Astrocyte (in vitro differentiated cells and primary cell): ENCODE measurements around the gene SYNGR4. TPM values are rescaled to one million over a fixed set of nuclear protein-coding genes. Genes with fewer than 3 reads are reported as not detected.
"Not testable (repeated sequence)": the region's sequence is repeated elsewhere in the genome, so short reads cannot be mapped to it uniquely, and the experiment has no call there.

ENCODE experiments used
- DNase-seq: peaks from one replicate; pipeline ENCODE4 v3.0.0-alpha.2; 2010; ENCODE audit warnings: low read depth
- FAIRE-seq: peaks from 2 replicates; lab custom pipeline; 2011; peaks lifted over from hg19 to GRCh38; lab: Jason Lieb, UNC
- H2AFZ ChIP-seq: 2 replicates; pipeline ENCODE4 v1.6.0; 2012; ENCODE audit warnings: low read depth, low read length, inconsistent platforms
- H3K27ac ChIP-seq: 2 replicates; pipeline ENCODE4 v1.5.1; 2011; ENCODE audit warnings: low read depth, low read length, inconsistent platforms
- H3K27me3 ChIP-seq: 2 replicates; pipeline ENCODE4 v1.6.0; 2011; ENCODE audit warnings: low read length, inconsistent platforms; ENCODE audit not compliant: insufficient read depth
- H3K36me3 ChIP-seq: 2 replicates; pipeline ENCODE4 v1.5.1; 2011; ENCODE audit warnings: low read length, inconsistent platforms; ENCODE audit not compliant: insufficient read depth
- H3K4me1 ChIP-seq: 2 replicates; pipeline ENCODE4 v1.5.1; 2011; ENCODE audit warnings: low read length, inconsistent platforms; ENCODE audit not compliant: insufficient read depth
- H3K4me2 ChIP-seq: 2 replicates; pipeline ENCODE4 v1.6.0; 2012; ENCODE audit warnings: low read length, inconsistent platforms
- H3K4me3 ChIP-seq: 2 replicates; pipeline ENCODE4 v1.5.1; 2011; ENCODE audit warnings: low read depth, mild to moderate bottlenecking, low read length, inconsistent platforms; ENCODE audit not compliant: insufficient read depth
- H3K79me2 ChIP-seq: 2 replicates; pipeline ENCODE4 v1.6.0; 2012; ENCODE audit warnings: mild to moderate bottlenecking, low read length, inconsistent platforms; ENCODE audit not compliant: insufficient read depth
- H3K9ac ChIP-seq: 2 replicates; pipeline ENCODE4 v1.6.0; 2012; ENCODE audit warnings: mild to moderate bottlenecking, low read length, inconsistent platforms
- H3K9me3 ChIP-seq: 2 replicates; pipeline ENCODE4 v1.5.1; 2012; ENCODE audit warnings: low read depth, mild to moderate bottlenecking, low read length, inconsistent platforms; ENCODE audit not compliant: insufficient read depth
- H4K20me1 ChIP-seq: 2 replicates; pipeline ENCODE4 v1.6.0; 2012; ENCODE audit warnings: low read length, inconsistent platforms; ENCODE audit not compliant: insufficient read depth
- H3K27ac Mint-ChIP-seq: one replicate; pipeline ENCODE4 v1.8.0; 2021; ENCODE audit warnings: mild to moderate bottlenecking, mixed read lengths; ENCODE audit not compliant: unreplicated experiment
- H3K27me3 Mint-ChIP-seq: one replicate; pipeline ENCODE4 v1.8.0; 2021; ENCODE audit warnings: low read depth, mixed read lengths; ENCODE audit not compliant: unreplicated experiment
- H3K36me3 Mint-ChIP-seq: one replicate; pipeline ENCODE4 v1.8.0; 2021; ENCODE audit warnings: low read depth, mixed read lengths; ENCODE audit not compliant: unreplicated experiment
- H3K4me1 Mint-ChIP-seq: one replicate; pipeline ENCODE4 v1.8.0; 2021; ENCODE audit warnings: low read depth, mixed read lengths; ENCODE audit not compliant: unreplicated experiment
- H3K4me3 Mint-ChIP-seq: one replicate; pipeline ENCODE4 v1.8.0; 2021; ENCODE audit warnings: mild to moderate bottlenecking, moderate library complexity, mixed read lengths; ENCODE audit not compliant: unreplicated experiment
- H3K9me3 Mint-ChIP-seq: one replicate; pipeline ENCODE4 v1.8.0; 2021; ENCODE audit warnings: mild to moderate bottlenecking, mixed read lengths; ENCODE audit not compliant: unreplicated experiment
- EZH2 ChIP-seq: IDR thresholded peaks from 2 replicates; pipeline ENCODE4 v1.6.1; 2012; ENCODE audit warnings: mild to moderate bottlenecking, low read length, inconsistent platforms; ENCODE audit not compliant: insufficient read depth
- total RNA-seq: library from RNA; stranded (reverse); gene quantifications from 2 replicates; pipeline ENCODE4 v1.2.1, GENCODE V29; 2021
- TF ChIP-seq, protein P1 (sequence below): IDR thresholded peaks from 2 replicates; pipeline ENCODE4 v1.5.1; 2011; ENCODE audit warnings: low read depth, mild to moderate bottlenecking, inconsistent platforms, low read length, moderate library complexity; ENCODE audit not compliant: insufficient read depth

The SYNGR4 gene
- total RNA-seq, 1 donor from 2014 or later, result not detected

DNA sequence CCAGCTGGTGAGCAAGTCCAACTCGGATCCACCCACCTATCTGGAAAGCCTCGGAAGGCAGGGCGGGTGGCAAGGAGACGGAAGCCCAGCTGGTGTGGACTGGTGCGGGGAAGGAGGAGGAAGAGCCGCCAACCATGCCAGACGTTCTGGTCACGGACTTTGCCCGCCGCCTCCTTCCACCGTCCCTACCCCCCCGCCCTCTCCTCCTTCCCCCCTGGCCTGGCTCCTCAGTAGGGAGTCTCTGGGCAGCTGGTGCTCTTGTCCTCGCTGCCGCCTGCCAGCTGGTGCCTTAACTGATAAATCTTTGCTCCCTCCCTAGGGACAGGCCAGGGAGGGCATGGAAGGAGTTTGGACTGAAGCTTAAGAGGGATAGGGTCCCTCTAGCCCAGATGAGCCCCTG, 4.8 kb downstream of the SYNGR4 start:
- TF ChIP-seq, protein P1, sequence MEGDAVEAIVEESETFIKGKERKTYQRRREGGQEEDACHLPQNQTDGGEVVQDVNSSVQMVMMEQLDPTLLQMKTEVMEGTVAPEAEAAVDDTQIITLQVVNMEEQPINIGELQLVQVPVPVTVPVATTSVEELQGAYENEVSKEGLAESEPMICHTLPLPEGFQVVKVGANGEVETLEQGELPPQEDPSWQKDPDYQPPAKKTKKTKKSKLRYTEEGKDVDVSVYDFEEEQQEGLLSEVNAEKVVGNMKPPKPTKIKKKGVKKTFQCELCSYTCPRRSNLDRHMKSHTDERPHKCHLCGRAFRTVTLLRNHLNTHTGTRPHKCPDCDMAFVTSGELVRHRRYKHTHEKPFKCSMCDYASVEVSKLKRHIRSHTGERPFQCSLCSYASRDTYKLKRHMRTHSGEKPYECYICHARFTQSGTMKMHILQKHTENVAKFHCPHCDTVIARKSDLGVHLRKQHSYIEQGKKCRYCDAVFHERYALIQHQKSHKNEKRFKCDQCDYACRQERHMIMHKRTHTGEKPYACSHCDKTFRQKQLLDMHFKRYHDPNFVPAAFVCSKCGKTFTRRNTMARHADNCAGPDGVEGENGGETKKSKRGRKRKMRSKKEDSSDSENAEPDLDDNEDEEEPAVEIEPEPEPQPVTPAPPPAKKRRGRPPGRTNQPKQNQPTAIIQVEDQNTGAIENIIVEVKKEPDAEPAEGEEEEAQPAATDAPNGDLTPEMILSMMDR, result no peak
- no peak for TF ChIP-seq EZH2
- H3K9me3 ChIP-seq, result no peaks in the 10 kb centered on the region
- no peak overlapping the region for H2AFZ ChIP-seq
- FAIRE-seq (no peak), DNase-seq (no peak)
- no peak overlapping the region for H3K4me3 ChIP-seq
- no peaks in the 10 kb centered on the region for H4K20me1 ChIP-seq
- no peak overlapping the region for H3K9ac ChIP-seq
- H3K79me2 ChIP-seq, result no peaks in the 10 kb centered on the region
- Mint-ChIP-seq H3K36me3 (no peaks in the 10 kb centered on the region), H3K4me3 (no peak overlapping the region), H3K4me1 (no peaks in the 10 kb centered on the region), H3K9me3 (no peaks in the 10 kb centered on the region), H3K27me3 (peaks cover 16% of the 10 kb centered on the region), H3K27ac (no peak overlapping the region)
- H3K27me3 ChIP-seq, result no peaks in the 10 kb centered on the region
- H3K4me1 ChIP-seq, result no peaks in the 10 kb centered on the region
- H3K36me3 ChIP-seq, result no peaks in the 10 kb centered on the region
- no peak overlapping the region for H3K27ac ChIP-seq
- H3K4me2 ChIP-seq, result no peak overlapping the region

DNA sequence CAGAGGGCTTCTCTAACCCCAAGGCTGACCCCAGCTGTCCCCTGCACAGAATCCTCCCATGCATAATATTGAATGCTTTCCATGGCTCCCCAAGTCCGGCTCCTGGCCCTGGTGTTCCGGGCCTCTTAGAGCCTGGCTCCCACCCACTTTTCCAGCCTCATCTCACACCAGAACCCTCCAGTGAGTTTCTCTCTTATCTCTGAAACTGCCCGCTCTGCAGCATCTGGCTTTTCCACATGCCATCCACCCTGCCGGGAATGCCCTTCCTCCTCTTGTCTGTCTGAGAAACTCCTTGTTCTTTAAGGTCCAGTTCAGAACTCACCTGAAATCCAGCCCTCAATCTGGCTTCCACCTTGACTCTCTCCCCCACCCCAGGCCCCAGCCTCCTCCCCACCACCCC, 6.8 kb downstream of the SYNGR4 start:
- H3K4me1 Mint-ChIP-seq, result no peaks in the 10 kb centered on the region
- Histone ChIP-seq H3K27ac (no peak overlapping the region), H3K27me3 (no peaks in the 10 kb centered on the region), H3K79me2 (no peaks in the 10 kb centered on the region), H3K9ac (no peak overlapping the region), H3K9me3 (no peaks in the 10 kb centered on the region), H2AFZ (no peak overlapping the region), H3K4me1 (no peaks in the 10 kb centered on the region), H3K4me2 (no peak overlapping the region), H3K36me3 (no peaks in the 10 kb centered on the region), H3K4me3 (no peak overlapping the region), H4K20me1 (no peaks in the 10 kb centered on the region)
- DNase-seq, result no peak
- no peak overlapping the region for H3K27ac Mint-ChIP-seq
- peaks cover 24% of the 10 kb centered on the region for H3K27me3 Mint-ChIP-seq
- FAIRE-seq, result no peak
- no peaks in the 10 kb centered on the region for H3K36me3 Mint-ChIP-seq
- no peak for TF ChIP-seq EZH2
- TF ChIP-seq, protein P1, result no peak
- peak overlapping the region; percentile 34 for H3K4me3 Mint-ChIP-seq
- no peaks in the 10 kb centered on the region for H3K9me3 Mint-ChIP-seq

DNA sequence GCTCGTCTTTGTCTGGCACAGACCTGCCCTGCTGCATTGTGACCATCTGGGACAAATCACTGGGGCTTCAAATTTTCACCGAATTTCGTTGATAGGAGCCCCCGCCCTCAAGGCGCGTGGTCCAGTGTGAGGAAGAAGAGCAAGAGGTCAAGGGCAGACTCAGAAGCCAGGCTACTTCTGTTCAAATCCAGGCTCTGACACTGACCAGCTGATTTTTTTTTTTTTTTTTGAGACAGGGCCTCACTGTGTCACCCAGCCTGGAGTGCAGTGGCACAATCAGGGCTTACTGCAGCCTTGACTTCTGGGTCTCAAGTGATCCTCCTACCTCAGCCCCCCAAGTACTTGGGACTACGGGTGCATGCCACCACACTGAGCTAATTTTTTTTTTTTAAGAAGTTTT, 7.2 kb downstream of the SYNGR4 start:
- Histone ChIP-seq H3K79me2 (no peaks in the 10 kb centered on the region), H3K4me1 (no peaks in the 10 kb centered on the region), H3K4me3 (no peak overlapping the region), H3K27ac (no peak overlapping the region), H2AFZ (no peak overlapping the region), H4K20me1 (no peaks in the 10 kb centered on the region), H3K27me3 (no peaks in the 10 kb centered on the region), H3K9ac (no peak overlapping the region), H3K4me2 (no peak overlapping the region), H3K36me3 (no peaks in the 10 kb centered on the region), H3K9me3 (no peaks in the 10 kb centered on the region)
- FAIRE-seq (no peak), DNase-seq (no peak)
- no peak overlapping the region for H3K27ac Mint-ChIP-seq
- H3K27me3 Mint-ChIP-seq, result peaks cover 25% of the 10 kb centered on the region
- peaks cover 3% of the 10 kb centered on the region for H3K36me3 Mint-ChIP-seq
- H3K4me1 Mint-ChIP-seq, result no peaks in the 10 kb centered on the region
- no peak for TF ChIP-seq EZH2
- TF ChIP-seq, protein P1, result no peak
- no peaks in the 10 kb centered on the region for H3K9me3 Mint-ChIP-seq
- H3K4me3 Mint-ChIP-seq, result no peak overlapping the region

DNA sequence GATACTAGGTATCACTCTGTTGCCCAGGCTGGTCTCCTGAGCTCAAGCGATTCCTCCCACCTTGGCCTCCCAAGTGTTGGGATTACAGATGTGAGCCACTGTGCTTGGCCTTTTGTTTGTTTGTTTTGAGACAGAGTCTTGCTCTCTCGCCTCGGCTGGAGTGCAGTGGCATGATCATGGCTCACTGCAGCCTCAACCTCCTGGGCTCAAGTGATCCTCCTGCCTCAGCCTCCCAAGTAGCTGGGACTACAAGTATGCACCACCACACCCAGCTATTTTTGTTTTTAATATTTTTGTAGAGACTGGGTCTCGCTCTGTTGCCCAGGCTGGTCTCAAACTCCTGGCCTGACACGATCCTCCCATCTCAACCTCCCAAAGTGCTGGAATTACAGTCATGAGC, 7.6 kb downstream of the SYNGR4 start:
- H3K9me3 Mint-ChIP-seq, H3K4me3 ChIP-seq, DNase-seq, H3K4me1 ChIP-seq, H3K36me3 Mint-ChIP-seq, FAIRE-seq, H3K27me3 ChIP-seq, H4K20me1 ChIP-seq, H3K4me1 Mint-ChIP-seq, H3K27ac Mint-ChIP-seq, H3K9ac ChIP-seq, H3K79me2 ChIP-seq, H3K27ac ChIP-seq, H3K4me2 ChIP-seq, H3K4me3 Mint-ChIP-seq, H3K9me3 ChIP-seq, H2AFZ ChIP-seq, H3K36me3 ChIP-seq: not testable (repeated sequence)
- peaks cover 25% of the 10 kb centered on the region for H3K27me3 Mint-ChIP-seq
